Activated T-helper 1 cell treated with anti-CD3 and anti-CD28 coated beads, Interleukin-12 subunit alpha, Interleukin-12 subunit beta, Interleukin-2, Interleukin-4 antibody, amounts not matched to agents 30 ng/mL and 10 ng/mL and 1 ng/mL, durations not matched to agents 14 hours and 24 hours and 36 hours (primary cell): ENCODE measurements around the gene BCAR1. TPM values are rescaled to one million over a fixed set of nuclear protein-coding genes. Genes with fewer than 3 reads are reported as not detected.
"Not testable (repeated sequence)": the region's sequence is repeated elsewhere in the genome, so short reads cannot be mapped to it uniquely, and the experiment has no call there.

Experiments
- DNase-seq: peaks from one replicate; pipeline ENCODE4 v3.0.0; 2021; ENCODE audit warnings: low spot score
- H3K27ac Mint-ChIP-seq: one replicate; pipeline ENCODE4 v1.8.0; 2021; ENCODE audit warnings: mild to moderate bottlenecking, mixed read lengths
- H3K27me3 Mint-ChIP-seq: one replicate; pipeline ENCODE4 v1.8.0; 2022; ENCODE audit warnings: mild to moderate bottlenecking, moderate library complexity, mixed read lengths; ENCODE audit not compliant: insufficient read depth
- H3K36me3 Mint-ChIP-seq: one replicate; pipeline ENCODE4 v1.8.0; 2021; ENCODE audit warnings: low read depth, mixed read lengths
- H3K4me1 Mint-ChIP-seq: one replicate; pipeline ENCODE4 v1.8.0; 2021; ENCODE audit warnings: low read depth, mixed read lengths
- H3K4me3 Mint-ChIP-seq: one replicate; pipeline ENCODE4 v1.8.0; 2021; ENCODE audit warnings: mild to moderate bottlenecking, moderate library complexity, mixed read lengths
- H3K9me3 Mint-ChIP-seq: one replicate; pipeline ENCODE4 v1.8.0; 2021; ENCODE audit warnings: mixed read lengths
- intact Hi-C: fragments of 100-400 bp; cut with micrococcal nuclease; formaldehyde crosslinking; loops from one replicate; pipeline ENCODE4 v1.15.1; 2024
- total RNA-seq: library from RNA; stranded (reverse); gene quantifications from 2 replicates; pipeline ENCODE4 v1.2.3, GENCODE V29; 2022

Gene BCAR1
- total RNA-seq, 1 donor from 2014 or later, result 0.13 TPM

DNA sequence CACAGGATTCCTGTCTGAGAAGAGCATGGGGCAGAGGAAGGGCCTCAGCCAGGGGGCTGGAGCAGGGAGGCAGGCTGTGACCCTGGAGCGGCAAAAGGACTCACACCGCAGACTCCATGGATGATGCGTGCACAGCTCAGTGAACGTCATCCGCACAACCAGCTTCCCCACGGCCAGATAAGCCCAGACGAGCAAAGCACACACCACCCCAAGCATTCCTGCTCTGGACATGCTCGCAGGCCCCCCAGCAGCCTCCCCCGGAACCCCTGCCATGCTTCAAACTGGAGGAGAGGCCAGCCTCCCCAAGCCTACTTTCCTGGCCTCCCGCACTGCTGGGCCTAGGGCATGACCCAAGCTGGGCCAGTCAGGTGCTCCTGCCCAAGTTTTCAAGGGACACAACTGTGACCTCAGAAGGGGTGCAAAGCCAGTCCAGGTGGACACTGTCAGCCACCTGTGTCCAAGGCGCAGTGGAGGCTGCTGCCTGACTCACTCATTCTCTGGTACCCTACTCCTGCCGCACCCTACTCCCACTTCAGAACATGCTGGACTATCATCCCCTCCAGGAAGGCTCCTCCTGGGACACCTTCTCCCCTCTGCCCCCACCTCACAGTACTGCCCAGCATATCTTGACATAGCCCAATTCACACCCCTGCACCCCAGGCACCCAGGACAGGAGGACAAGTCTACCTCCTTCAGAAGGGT lies 4.8 kb downstream of the BCAR1 start:
- intact Hi-C loops, result no loop called here
- peaks cover 15% of the 10 kb centered on the region for H3K27me3 Mint-ChIP-seq
- no peaks in the 10 kb centered on the region for H3K9me3 Mint-ChIP-seq
- H3K4me3 Mint-ChIP-seq, result no peak overlapping the region
- H3K36me3 Mint-ChIP-seq, result no peaks in the 10 kb centered on the region
- no peak for DNase-seq
- no peaks in the 10 kb centered on the region for H3K4me1 Mint-ChIP-seq
- H3K27ac Mint-ChIP-seq, result no peak overlapping the region

DNA sequence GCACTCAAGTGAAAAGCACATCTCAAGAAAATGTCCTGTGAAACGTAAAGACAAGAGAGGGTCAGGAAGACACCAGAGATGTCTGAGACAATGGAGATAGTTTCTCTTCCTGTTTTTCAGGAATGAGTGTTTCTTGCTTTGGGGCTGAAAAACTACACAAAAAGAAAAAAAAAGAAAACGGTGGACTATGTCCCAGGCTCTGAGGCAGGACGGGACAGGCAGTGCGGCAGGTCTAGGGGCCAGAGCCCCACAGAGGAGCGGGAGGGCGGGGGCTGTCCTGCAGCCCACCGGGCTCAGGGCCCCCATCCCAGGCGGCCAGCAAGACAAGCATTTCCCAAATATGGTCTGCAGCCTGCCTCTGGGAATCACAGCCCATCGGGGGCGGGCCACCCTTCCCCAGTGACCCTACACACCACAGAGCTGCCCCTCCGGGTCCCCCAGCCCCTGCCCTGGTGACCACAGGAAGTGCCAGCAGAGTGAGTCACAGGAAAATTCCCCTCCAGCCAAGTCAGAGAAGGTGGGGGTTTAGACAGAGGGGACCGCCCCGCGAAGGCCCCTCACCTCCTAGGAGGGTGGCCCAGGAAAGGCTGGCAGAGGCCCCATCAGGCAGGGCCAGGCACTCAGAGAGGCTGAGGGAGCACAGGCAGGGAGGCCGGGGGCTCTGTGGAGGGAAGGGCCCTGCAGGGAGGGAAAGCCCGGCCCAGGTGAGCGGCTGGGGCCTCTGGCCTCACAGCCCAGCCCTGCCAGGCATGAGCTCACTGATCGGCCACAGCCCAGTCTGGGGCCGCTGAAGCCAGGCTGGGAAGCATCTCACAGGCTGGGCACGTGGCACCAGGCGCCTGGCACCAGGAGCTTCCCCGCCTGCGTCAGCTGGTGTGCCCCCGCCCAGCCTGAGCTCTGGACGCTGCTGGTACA lies 6.3 kb downstream of the BCAR1 start:
- no peak overlapping the region for H3K4me3 Mint-ChIP-seq
- H3K27me3 Mint-ChIP-seq, result peaks cover 9% of the 10 kb centered on the region
- H3K9me3 Mint-ChIP-seq, result no peaks in the 10 kb centered on the region
- DNase-seq, result no peak
- no peaks in the 10 kb centered on the region for H3K36me3 Mint-ChIP-seq
- H3K27ac Mint-ChIP-seq, result no peak overlapping the region
- no peaks in the 10 kb centered on the region for H3K4me1 Mint-ChIP-seq
- intact Hi-C loops, result no loop called here

- H3K27ac Mint-ChIP-seq, result no peak overlapping the region
- H3K27me3 Mint-ChIP-seq, result peaks cover 9% of the 10 kb centered on the region
- H3K4me1 Mint-ChIP-seq, result no peaks in the 10 kb centered on the region
- no peaks in the 10 kb centered on the region for H3K36me3 Mint-ChIP-seq
- H3K4me3 Mint-ChIP-seq, result no peak overlapping the region
- no peaks in the 10 kb centered on the region for H3K9me3 Mint-ChIP-seq
- intact Hi-C loops, result no loop called here
- DNase-seq, result no peak
These were observed 7.1 kb downstream of the BCAR1 start for GRCh38 chr16:75244225-75244809.

- Mint-ChIP-seq H3K4me3 (no peak overlapping the region), H3K36me3 (no peaks in the 10 kb centered on the region), H3K9me3 (no peaks in the 10 kb centered on the region), H3K4me1 (no peaks in the 10 kb centered on the region), H3K27ac (no peak overlapping the region), H3K27me3 (peaks cover 9% of the 10 kb centered on the region)
- DNase-seq, result no peak
- intact Hi-C loops, result no loop called here
These were observed 7.7 kb downstream of the BCAR1 start for GRCh38 chr16:75243667-75244224.

DNA sequence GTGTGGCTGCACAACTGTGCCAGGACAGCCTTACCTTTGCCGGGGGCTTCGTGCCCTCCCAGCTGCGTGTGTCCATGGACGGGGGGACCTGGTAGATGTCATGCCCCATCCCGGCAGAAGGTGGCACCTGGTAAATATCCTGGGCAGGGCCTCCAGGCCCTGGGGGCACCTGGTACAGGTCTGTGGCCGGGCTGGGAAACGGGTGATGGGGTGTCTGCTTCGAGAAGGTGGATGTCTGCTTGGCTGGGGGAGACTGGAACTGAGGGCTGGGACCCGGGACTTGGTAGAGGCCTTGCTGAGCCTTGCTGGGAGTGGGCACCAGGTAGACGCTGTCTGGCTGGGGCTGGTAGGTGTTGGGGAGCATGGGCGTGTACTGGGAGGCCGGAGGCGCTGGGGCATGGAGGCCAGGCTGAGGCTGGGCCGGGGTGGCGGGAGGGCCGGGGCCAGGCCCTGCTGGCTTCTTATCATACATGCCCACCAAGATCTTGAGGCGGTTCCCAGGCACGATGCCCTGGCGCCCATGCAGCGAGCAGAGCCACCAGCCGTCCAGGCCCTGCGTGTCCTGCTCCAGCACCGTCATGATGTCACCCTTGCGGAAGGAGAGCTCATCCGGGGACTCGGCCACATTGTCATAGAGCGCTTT lies 8.9 kb downstream of the BCAR1 start:
- H3K4me3 Mint-ChIP-seq, intact Hi-C loops, H3K27me3 Mint-ChIP-seq, DNase-seq, H3K27ac Mint-ChIP-seq, H3K36me3 Mint-ChIP-seq, H3K9me3 Mint-ChIP-seq, H3K4me1 Mint-ChIP-seq: not testable (repeated sequence)

DNA sequence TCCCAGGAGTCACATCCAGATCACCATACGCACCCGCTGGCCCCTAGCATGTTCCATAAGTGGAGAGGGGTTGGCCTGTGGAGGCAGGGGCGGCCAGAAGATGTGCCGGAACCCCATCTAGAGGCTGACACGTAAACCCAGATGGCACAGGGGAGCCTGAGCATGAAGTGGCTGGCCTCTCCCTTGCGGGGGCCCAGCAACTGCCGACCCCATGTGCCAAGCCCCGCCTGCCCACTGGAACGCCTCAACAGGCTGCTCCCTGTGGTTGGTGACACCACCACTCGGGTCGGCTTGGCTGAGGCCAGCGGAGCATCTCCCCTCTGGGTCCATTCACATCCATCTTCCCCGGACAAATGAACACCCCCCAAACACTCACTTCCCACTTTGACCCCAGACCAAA lies 9.5 kb downstream of the BCAR1 start:
- Mint-ChIP-seq H3K36me3 (no peaks in the 10 kb centered on the region), H3K4me3 (no peak overlapping the region), H3K27ac (no peak overlapping the region), H3K4me1 (no peaks in the 10 kb centered on the region), H3K27me3 (peaks cover 3% of the 10 kb centered on the region), H3K9me3 (no peaks in the 10 kb centered on the region)
- intact Hi-C loops, result no loop called here
- no peak for DNase-seq

DNA sequence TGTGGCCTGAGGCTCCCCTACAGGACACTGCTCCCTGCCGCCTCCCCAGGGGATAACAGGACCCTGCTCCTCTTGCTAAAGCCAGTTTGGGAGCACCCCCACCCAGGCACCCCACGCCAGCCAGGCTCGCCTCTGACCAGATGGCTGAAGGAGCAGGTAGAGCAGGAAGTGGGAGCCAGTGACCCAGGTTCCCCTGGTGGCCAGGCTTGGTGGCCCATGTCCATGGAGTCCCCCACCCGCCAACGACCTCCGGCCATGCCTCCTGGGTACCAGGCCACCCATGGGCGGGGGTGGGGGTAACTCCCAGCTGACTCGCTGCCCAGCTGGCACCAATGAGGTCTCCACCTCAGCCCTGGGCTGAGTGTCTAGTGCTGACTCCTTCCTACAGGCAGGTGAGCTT lies 10.0 kb downstream of the BCAR1 start:
- Mint-ChIP-seq H3K9me3 (no peaks in the 10 kb centered on the region), H3K4me3 (no peak overlapping the region), H3K36me3 (no peaks in the 10 kb centered on the region), H3K27me3 (peaks cover 3% of the 10 kb centered on the region), H3K27ac (no peak overlapping the region), H3K4me1 (no peaks in the 10 kb centered on the region)
- intact Hi-C loops, result no loop called here
- DNase-seq, result no peak

GRCh38 chr16:75240633-75241032 lies 10.8 kb downstream of the BCAR1 start:
- H3K36me3 Mint-ChIP-seq, DNase-seq, H3K9me3 Mint-ChIP-seq, H3K4me3 Mint-ChIP-seq, intact Hi-C loops, H3K27me3 Mint-ChIP-seq, H3K27ac Mint-ChIP-seq, H3K4me1 Mint-ChIP-seq: not testable (repeated sequence)

DNA sequence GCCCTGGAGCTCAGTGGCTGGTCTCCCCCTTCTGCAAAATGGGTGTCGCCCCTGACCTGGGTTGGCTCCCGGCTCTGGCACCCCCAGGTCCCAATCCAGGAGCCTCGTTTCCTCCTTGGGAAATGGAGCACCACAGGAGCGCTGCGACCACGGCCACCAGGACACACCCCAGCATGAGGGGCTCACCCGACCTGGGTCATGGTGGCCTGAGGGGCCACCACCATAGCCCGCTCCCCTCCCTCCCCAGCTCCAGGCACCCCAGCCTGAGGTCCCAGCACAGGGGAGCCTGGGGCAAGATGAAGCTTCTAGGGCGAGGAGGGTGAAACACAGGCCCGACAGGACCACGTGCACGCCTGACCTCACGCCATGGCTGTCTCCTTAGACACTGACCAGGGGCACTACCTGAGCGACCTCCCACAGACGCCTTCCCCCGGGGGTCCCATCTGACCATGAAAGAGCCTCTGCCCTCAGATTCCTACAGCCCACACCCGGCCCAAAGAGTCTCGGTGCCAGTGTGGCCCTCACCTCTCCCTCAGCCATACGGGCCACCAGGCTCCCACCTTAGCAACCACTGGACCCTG lies 11.8 kb downstream of the BCAR1 start:
- H3K4me3 Mint-ChIP-seq, result no peak overlapping the region
- no peaks in the 10 kb centered on the region for H3K4me1 Mint-ChIP-seq
- no peak overlapping the region for H3K27ac Mint-ChIP-seq
- H3K9me3 Mint-ChIP-seq, result no peaks in the 10 kb centered on the region
- H3K27me3 Mint-ChIP-seq, result peaks cover 6% of the 10 kb centered on the region
- DNase-seq, result no peak
- intact Hi-C loops, result no loop called here
- H3K36me3 Mint-ChIP-seq, result no peaks in the 10 kb centered on the region

GRCh38 chr16:75238853-75239541 lies 12.4 kb downstream of the BCAR1 start:
- Mint-ChIP-seq H3K4me1 (no peaks in the 10 kb centered on the region), H3K9me3 (no peaks in the 10 kb centered on the region), H3K27ac (no peak overlapping the region), H3K36me3 (no peaks in the 10 kb centered on the region), H3K4me3 (no peak overlapping the region), H3K27me3 (peaks cover 6% of the 10 kb centered on the region)
- intact Hi-C loops, result no loop called here
- DNase-seq, result no peak

GRCh38 chr16:75238132-75238852 lies 13.1 kb downstream of the BCAR1 start:
- intact Hi-C loops, result no loop called here

More at GRCh38 chr16:75238132-75238852, 13.1 kb downstream of the BCAR1 start:
- Mint-ChIP-seq H3K9me3 (no peaks in the 10 kb centered on the region), H3K27ac (no peak overlapping the region), H3K4me1 (no peaks in the 10 kb centered on the region), H3K36me3 (no peaks in the 10 kb centered on the region), H3K4me3 (no peak overlapping the region), H3K27me3 (peaks cover 7% of the 10 kb centered on the region)
- DNase-seq, result no peak
